ENCODE measurements around the gene TRPC4.
A peak's percentile ranks its signal among the peaks of the same experiment; 100 is the strongest.

Gene TRPC4

GRCh38 chr13:37646531-37646930, 223.0 kb downstream of the TRPC4 start:
- TF ChIP-seq CSDC2 (CRISPR knock-in tag; IDR thresholded peaks at IDR 0.05) (no peak), BACH2 (CRISPR knock-in tag; IDR thresholded peaks at IDR 0.05; ENCODE audit: borderline replicate concordance) (no peak), ZNF8 (CRISPR knock-in tag; IDR thresholded peaks at IDR 0.05) (no peak), TCF4 (CRISPR knock-in tag; IDR thresholded peaks at IDR 0.05; ENCODE audit: borderline replicate concordance) (no peak), CREB5 (CRISPR knock-in tag; IDR thresholded peaks at IDR 0.05; ENCODE audit: low read depth) (no peak), ZFP30 (CRISPR knock-in tag; IDR thresholded peaks at IDR 0.05) (no peak), ARNTL (CRISPR knock-in tag; IDR thresholded peaks at IDR 0.05; ENCODE audit: borderline replicate concordance, low read depth) (no peak), ISL1 (CRISPR knock-in tag; IDR thresholded peaks at IDR 0.05) (no peak), TSHZ2 (CRISPR knock-in tag; IDR thresholded peaks at IDR 0.05) (no peak), TOX (CRISPR knock-in tag; IDR thresholded peaks at IDR 0.05; ENCODE audit: borderline replicate concordance) (no peak), CSRNP3 (CRISPR knock-in tag; IDR thresholded peaks at IDR 0.05) (no peak), ESRRG (CRISPR knock-in tag; IDR thresholded peaks at IDR 0.05) (no peak), ZNF565 (CRISPR knock-in tag; conservative IDR thresholded peaks at IDR 0.05; ENCODE audit: low read depth) (no peak), OSR1 (CRISPR knock-in tag; IDR thresholded peaks at IDR 0.05) (no peak), GLIS3 (CRISPR knock-in tag; IDR thresholded peaks at IDR 0.05) (no peak)
- TF ChIP-seq, protein P1, sequence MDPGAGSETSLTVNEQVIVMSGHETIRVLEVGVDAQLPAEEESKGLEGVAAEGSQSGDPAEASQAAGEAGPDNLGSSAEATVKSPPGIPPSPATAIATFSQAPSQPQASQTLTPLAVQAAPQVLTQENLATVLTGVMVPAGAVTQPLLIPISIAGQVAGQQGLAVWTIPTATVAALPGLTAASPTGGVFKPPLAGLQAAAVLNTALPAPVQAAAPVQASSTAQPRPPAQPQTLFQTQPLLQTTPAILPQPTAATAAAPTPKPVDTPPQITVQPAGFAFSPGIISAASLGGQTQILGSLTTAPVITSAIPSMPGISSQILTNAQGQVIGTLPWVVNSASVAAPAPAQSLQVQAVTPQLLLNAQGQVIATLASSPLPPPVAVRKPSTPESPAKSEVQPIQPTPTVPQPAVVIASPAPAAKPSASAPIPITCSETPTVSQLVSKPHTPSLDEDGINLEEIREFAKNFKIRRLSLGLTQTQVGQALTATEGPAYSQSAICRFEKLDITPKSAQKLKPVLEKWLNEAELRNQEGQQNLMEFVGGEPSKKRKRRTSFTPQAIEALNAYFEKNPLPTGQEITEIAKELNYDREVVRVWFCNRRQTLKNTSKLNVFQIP (CRISPR knock-in tag; IDR thresholded peaks at IDR 0.05; ENCODE audit: borderline replicate concordance, low read depth) = no peak
- TF ChIP-seq, protein P2, sequence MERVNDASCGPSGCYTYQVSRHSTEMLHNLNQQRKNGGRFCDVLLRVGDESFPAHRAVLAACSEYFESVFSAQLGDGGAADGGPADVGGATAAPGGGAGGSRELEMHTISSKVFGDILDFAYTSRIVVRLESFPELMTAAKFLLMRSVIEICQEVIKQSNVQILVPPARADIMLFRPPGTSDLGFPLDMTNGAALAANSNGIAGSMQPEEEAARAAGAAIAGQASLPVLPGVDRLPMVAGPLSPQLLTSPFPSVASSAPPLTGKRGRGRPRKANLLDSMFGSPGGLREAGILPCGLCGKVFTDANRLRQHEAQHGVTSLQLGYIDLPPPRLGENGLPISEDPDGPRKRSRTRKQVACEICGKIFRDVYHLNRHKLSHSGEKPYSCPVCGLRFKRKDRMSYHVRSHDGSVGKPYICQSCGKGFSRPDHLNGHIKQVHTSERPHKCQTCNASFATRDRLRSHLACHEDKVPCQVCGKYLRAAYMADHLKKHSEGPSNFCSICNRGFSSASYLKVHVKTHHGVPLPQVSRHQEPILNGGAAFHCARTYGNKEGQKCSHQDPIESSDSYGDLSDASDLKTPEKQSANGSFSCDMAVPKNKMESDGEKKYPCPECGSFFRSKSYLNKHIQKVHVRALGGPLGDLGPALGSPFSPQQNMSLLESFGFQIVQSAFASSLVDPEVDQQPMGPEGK (CRISPR knock-in tag; IDR thresholded peaks at IDR 0.05; ENCODE audit: borderline replicate concordance) = no peak
- ATAC-seq = no peak

DNA sequence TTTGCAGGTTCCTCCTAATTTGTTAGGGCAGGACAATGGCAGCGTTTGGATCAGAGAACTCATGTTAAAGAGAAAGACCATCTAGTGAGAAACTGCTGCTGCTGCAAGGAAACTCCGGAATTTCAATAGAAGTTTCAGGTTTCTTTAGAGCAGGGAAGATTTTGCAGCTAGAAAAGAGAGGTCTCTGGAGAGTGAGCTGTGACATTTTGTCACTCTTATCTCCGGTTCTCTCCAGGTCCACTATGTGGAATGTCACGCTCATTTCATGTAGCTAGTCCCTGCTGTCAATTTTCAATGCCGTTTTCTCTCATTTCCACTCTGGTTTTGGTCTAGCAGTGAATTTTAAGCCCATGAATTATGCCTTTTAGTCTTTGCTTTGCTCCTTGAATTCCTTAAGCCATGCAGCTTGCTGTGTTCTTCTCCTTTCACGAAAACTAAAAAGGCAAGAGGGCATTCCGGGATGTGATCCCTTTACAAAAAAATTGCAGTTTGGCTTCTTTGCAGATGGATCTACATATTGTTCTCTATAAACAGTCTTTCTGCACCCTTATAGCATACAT, 224.3 kb downstream of the TRPC4 start:
- TF ChIP-seq ZC3H10 (CRISPR knock-in tag; IDR thresholded peaks at IDR 0.05) = no peak
- no peak for TF ChIP-seq ZFP30 (CRISPR knock-in tag; IDR thresholded peaks at IDR 0.05)
- no peak for TF ChIP-seq ZFP3 (CRISPR knock-in tag; IDR thresholded peaks at IDR 0.05)
- no peak for TF ChIP-seq SNAI2 (CRISPR knock-in tag; IDR thresholded peaks at IDR 0.05)
- no peak for TF ChIP-seq CREB5 (CRISPR knock-in tag; IDR thresholded peaks at IDR 0.05; ENCODE audit: low read depth)
- no peak for TF ChIP-seq ARNTL (CRISPR knock-in tag; IDR thresholded peaks at IDR 0.05; ENCODE audit: borderline replicate concordance, low read depth)
- ATAC-seq = peak; percentile 47

Data from SK-N-SH treated with all-trans-retinoic acid at 6 μM for 48 hours (cell line).